HG03460 (cell line): ENCODE measurements around the gene PDGFA.

Experiments used
- ATAC-seq: cut with Tn5 transposase; IDR thresholded peaks from one replicate; pipeline ENCODE4 v1.9.1; 2021; ENCODE audit not compliant: unreplicated experiment

The PDGFA gene

DNA sequence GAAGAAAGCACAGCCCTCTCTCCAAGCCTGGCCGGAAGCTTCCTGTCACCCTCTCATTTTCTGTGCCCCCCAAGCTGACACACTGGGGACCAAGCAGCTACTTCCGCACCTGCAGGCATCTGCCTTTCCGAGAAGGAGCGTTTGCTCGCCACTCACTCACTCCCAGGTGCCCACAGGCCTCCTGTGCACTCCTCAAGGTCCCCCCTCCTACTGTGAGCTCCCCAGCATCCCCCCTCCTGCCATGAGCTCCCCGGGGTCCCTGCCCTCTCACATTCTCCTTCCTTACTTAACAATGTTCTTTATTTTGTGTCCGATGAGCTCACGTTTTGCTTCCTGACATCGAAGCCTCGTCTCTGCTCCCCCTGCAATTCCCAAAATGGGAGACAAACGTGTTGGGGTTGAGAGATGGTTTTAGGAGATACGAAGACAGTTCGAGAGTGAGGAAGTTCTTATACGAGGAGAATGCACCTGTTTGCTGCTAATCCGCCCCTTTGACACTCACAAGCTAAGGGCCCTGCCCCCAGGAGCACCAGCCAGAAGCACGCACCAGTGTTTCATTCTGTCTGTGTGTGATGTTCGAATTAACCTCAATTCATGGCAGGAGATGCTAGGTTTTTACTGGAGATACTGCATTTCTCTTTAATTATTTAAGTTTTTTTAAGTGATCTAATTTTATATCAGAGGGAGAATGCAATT lies 70.2 kb downstream of the PDGFA start:
- no peak for ATAC-seq

DNA sequence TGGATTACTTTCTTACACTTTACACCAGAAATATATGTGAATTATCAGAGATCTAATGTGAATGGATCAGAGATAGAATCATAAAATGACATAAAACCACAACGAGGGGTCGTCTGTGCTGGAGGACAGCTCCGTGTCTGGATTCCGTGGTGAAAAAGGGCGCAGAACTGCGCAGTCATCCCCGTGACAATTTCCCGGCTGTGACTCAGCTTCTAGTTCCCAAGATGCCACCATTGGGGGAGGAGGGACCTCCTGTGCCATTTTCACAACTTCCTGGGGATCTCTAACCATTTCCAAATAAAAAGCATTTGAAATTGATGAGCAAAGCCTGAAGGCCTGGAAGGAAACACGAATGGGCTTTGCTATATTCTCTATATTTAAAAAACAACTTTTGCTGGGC lies 72.1 kb downstream of the PDGFA start:
- ATAC-seq = no peak
